Uterus (tissue), 4 donors: Measurements from ENCODE around the gene CENPI. TPM values are rescaled to one million over a fixed set of nuclear protein-coding genes. Genes with fewer than 3 reads are reported as not detected.

Source experiments
- DNase-seq, 2 donors: peaks; one replicate each; pipeline ENCODE4 v3.0.0-alpha.2; 2019 to 2020
- H3K27ac ChIP-seq, 2 donors: fragments of 200-600 bp; sonication (generic); 1 replicate in 1 of 2; 2 replicates in 1 of 2; pipeline ENCODE4 v1.5.1; 2016 to 2018
- H3K27me3 ChIP-seq, 2 donors: fragments of 200-600 bp; sonication (generic); one replicate each; pipeline ENCODE4 v1.5.1; 2018 to 2019; ENCODE audit warnings: control low read depth in 1 of 2
- H3K36me3 ChIP-seq, 2 donors: fragments of 200-600 bp; sonication (generic); one replicate each; pipeline ENCODE4 v1.5.1; 2019; ENCODE audit warnings: control low read depth in 1 of 2
- H3K4me1 ChIP-seq, 2 donors: fragments of 200-600 bp; sonication (generic); one replicate each; pipeline ENCODE4 v1.5.1; 2018 to 2019; ENCODE audit warnings: control low read depth in 1 of 2
- H3K4me3 ChIP-seq, 2 donors: fragments of 200-600 bp; sonication (generic); 1 replicate in 1 of 2; 2 replicates in 1 of 2; pipeline ENCODE4 v1.5.1; 2018 to 2019; ENCODE audit warnings: mild to moderate bottlenecking in 1 of 2
- H3K9me3 ChIP-seq, 2 donors: fragments of 200-600 bp; sonication (generic); one replicate each; pipeline ENCODE4 v1.5.1; 2019; ENCODE audit warnings: control low read depth in 1 of 2
- POLR2A ChIP-seq, 2 donors: fragments of 450-650 bp; IDR thresholded peaks; one replicate each; pipeline ENCODE4 v1.6.1; 2016; ENCODE audit warnings: antibody characterized with exemption in 2 of 2, mild to moderate bottlenecking in 1 of 2, moderate library complexity in 1 of 2
- intact Hi-C: fragments of 100-400 bp; cut with DNase I; formaldehyde crosslinking; loops from one replicate; pipeline ENCODE4 v1.15.1; 2023; ENCODE audit warnings: low total_unique reads
- total RNA-seq, 4 donors: library from RNA; depleted of rRNA in 3 of 4; stranded (reverse); fragments of >200 nt in 3 of 4; gene quantifications; one replicate each; pipeline versions ENCODE4 v1.1.0 to v1.2.4, GENCODE V29; 2014 to 2023
- TF ChIP-seq, protein P1 (sequence below), 4 experiments: fragments of 200-600 bp in 2 of 4; fragments of 450-650 bp in 2 of 4; sonication (generic) in 2 of 4; IDR thresholded peaks; one replicate each; pipeline ENCODE4 v1.5.1; 2016 to 2019; ENCODE audit warnings: antibody characterized with exemption in 4 of 4, mild to moderate bottlenecking in 2 of 4, moderate library complexity in 1 of 4
- donor health status: DM: yes; HTN: yes; CAD: no.

CENPI gene
- total RNA-seq, 4 donors from 2014 or later: 2.7 to 24.7 (median 8.6) TPM

DNA sequence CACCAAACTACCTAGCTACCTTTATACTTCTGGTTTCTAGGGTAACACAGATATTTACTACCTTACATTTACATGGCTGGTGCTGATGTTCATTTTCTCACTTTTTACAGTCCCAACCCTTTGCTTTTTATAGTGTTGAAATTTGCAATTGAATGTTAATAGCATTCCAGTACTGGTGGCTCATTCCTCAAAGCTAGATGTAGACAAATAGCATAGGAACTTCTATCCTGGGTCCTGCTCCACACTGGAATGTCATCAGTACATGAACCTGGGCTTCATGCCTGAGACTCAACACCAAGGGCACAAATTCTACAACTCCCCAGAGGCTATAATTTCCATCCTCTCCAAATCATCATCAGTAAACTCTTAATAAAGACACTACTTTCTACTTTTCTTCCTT, 35.8 kb upstream of the CENPI start:
- TF ChIP-seq POLR2A (IDR thresholded peaks at IDR 0.05): no peak
- TF ChIP-seq, protein P1, sequence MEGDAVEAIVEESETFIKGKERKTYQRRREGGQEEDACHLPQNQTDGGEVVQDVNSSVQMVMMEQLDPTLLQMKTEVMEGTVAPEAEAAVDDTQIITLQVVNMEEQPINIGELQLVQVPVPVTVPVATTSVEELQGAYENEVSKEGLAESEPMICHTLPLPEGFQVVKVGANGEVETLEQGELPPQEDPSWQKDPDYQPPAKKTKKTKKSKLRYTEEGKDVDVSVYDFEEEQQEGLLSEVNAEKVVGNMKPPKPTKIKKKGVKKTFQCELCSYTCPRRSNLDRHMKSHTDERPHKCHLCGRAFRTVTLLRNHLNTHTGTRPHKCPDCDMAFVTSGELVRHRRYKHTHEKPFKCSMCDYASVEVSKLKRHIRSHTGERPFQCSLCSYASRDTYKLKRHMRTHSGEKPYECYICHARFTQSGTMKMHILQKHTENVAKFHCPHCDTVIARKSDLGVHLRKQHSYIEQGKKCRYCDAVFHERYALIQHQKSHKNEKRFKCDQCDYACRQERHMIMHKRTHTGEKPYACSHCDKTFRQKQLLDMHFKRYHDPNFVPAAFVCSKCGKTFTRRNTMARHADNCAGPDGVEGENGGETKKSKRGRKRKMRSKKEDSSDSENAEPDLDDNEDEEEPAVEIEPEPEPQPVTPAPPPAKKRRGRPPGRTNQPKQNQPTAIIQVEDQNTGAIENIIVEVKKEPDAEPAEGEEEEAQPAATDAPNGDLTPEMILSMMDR (IDR thresholded peaks at IDR 0.05): no peak
- intact Hi-C loops: no loop called here
- H3K27me3 ChIP-seq: no peaks in the 10 kb centered on the region
- no peaks in the 10 kb centered on the region for H3K9me3 ChIP-seq
- H3K36me3 ChIP-seq: no peaks in the 10 kb centered on the region
- DNase-seq: no peak
- H3K27ac ChIP-seq: no peak overlapping the region
- H3K4me1 ChIP-seq: no peaks in the 10 kb centered on the region
- H3K4me3 ChIP-seq: no peak overlapping the region

DNA sequence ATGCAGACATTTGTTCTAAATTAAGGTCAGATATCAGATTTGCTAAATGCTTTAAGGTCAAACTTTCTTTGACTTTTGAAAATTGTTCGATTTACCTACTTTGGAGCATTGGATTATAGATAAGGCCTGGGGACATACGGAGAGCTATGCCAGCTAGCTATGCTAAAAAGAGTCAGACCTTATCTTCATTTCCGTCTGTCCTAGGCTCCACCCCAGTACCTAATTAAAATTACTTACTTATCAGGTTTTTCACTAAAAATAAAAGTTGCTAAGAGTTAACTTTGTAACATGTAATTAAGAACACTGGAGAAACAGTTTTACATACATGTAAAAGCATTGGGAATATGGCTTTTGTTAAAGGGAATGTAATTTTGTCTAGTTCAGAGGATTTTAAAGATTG, 26.4 kb upstream of the CENPI start:
- H3K4me1 ChIP-seq: no peaks in the 10 kb centered on the region
- no peaks in the 10 kb centered on the region for H3K36me3 ChIP-seq
- TF ChIP-seq, protein P1 (IDR thresholded peaks at IDR 0.05): no peak
- no peak for TF ChIP-seq POLR2A (IDR thresholded peaks at IDR 0.05)
- DNase-seq: no peak
- no peaks in the 10 kb centered on the region for H3K9me3 ChIP-seq
- intact Hi-C loops: no loop called here
- no peak overlapping the region for H3K4me3 ChIP-seq
- H3K27me3 ChIP-seq: no peaks in the 10 kb centered on the region
- no peak overlapping the region for H3K27ac ChIP-seq

DNA sequence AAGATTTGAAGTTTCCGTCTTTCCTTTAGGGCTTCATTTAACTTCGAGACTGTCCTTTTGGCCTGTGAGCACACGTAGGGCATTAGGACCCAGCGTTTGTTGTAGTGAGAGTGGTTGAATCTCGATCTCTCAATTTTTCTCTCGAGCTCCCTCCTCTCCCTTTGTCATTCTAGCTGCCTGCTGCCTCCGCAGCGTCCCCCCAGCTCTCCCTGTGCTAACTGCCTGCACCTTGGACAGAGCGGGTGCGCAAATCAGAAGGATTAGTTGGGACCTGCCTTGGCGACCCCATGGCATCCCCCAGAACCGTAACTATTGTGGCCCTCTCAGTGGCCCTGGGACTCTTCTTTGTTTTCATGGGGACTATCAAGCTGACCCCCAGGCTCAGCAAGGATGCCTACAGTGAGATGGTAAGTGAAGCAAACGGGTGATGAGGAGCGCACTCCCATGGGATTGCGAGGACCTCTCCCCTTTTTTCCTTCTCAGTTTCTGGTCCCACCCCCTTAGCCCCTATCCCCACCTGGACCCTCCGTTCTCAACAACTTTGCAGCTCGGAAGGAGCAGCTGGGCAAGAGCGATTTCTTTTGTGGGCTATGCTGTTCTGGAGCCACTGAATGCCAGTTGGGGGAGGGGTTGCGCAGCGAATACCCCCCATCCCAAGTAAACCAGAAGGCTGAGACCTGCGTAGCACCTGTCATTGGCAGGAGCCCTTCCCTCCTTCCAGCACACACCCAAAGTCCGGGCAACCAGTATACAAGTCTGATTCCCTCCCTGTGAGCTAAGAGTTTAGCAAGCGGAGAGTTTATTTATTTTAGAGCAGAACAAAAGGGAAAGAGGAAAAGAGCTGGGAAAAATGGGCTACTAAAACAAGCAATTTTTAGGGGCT, 19.0 kb upstream of the CENPI start, which contains the start of gene TMEM35A:
Gene TMEM35A (plus strand): TSS at position 164 of the 883 bp plus-strand sequence. CDS start 124 bp downstream, at position 288.
- Histone ChIP-seq H3K27me3 (no peaks in the 10 kb centered on the region), H3K4me1 (no peaks in the 10 kb centered on the region), H3K9me3 (no peaks in the 10 kb centered on the region), H3K27ac (peak within 1 kb of the TSS in 1 of 2 donors; percentile 42), H3K36me3 (no peaks in the 10 kb centered on the region), H3K4me3 (peak within 1 kb of the TSS; percentile 21 to 35)
- TF ChIP-seq, protein P1 (IDR thresholded peaks at IDR 0.05): no peak
- TF ChIP-seq POLR2A (IDR thresholded peaks at IDR 0.05): no peak
- no peak for DNase-seq
- intact Hi-C loops: no loop called here

DNA sequence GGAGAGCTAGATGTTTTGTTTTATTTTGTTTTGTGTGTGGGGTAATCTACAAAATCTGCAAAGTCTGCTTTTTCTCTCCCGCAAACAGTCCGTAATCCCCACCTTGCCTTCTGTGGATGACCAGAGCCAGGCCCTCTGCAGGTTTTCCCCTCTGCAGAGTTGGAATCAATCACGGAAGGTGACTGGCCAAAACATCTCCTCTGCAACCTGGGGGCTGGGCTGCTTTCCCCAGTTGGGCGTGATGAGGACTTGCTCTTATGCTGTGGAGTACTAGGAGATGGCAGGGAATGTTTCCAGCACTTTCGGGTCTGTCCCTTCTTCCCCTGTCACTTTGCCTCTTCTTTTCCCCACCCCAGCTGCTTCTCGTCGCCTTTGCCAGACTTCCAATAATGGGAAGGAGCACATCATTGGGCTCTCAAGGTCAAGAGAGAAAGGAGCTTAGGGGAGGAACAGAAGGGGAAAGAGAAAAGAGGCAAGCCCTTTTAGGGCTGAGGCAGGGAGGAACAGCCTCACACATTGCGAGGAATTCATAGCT, 18.2 kb upstream of the CENPI start:
- Histone ChIP-seq H3K36me3 (no peaks in the 10 kb centered on the region), H3K4me3 (peak overlapping the region in 1 of 2 donors; percentile 35), H3K4me1 (no peaks in the 10 kb centered on the region), H3K27me3 (no peaks in the 10 kb centered on the region), H3K27ac (no peak overlapping the region), H3K9me3 (no peaks in the 10 kb centered on the region)
- TF ChIP-seq POLR2A (IDR thresholded peaks at IDR 0.05): no peak
- TF ChIP-seq, protein P1 (IDR thresholded peaks at IDR 0.05): no peak
- intact Hi-C loops: no loop called here
- DNase-seq: no peak
